HepG2 (cell line): ENCODE measurements around the gene TUBA3C. TPM values are rescaled to one million over a fixed set of nuclear protein-coding genes. Genes with fewer than 3 reads are reported as not detected.

ENCODE experiments used
- ATAC-seq: fragments of 200-7000 bp; cut with Tn5 transposase; 3 replicates; pipeline ENCODE4 v1.9.1; 2020; ENCODE audit warnings: mild to moderate bottlenecking, moderate library complexity
- BruUV-seq: library from RNA; stranded (reverse); fragments of 400-500 nt; replicated peaks from 2 replicates; lab custom pipeline; 2021; lab: Mats Ljungman, UMichigan
- CTCF ChIA-PET: fragments of 300-600 bp; formaldehyde crosslinking; extraction: SDS; loops from one replicate; lab custom pipeline; 2021; ENCODE audit warnings: low total read pairs, inconsistent platforms, low intra/inter-chr PET ratio; lab: Yijun Ruan, JAX
- POLR2A ChIA-PET: fragments of 350-600 bp; sonication (Branson Sonifier 250); formaldehyde crosslinking; loops from one replicate; lab custom pipeline; 2020; ENCODE audit warnings: antibody characterized with exemption, inconsistent platforms; lab: Yijun Ruan, JAX
- DNase-seq: peaks from one replicate; pipeline ENCODE4 v3.0.0-alpha.2; 2015; ENCODE audit warnings: low spot score
- FAIRE-seq: peaks from 3 replicates; lab custom pipeline; 2011; peaks lifted over from hg19 to GRCh38; lab: Jason Lieb, UNC
- H2AFZ ChIP-seq: one replicate; pipeline ENCODE4 v1.6.1; 2011; ENCODE audit warnings: low read length, inconsistent platforms
- H3K27ac ChIP-seq: fragments of 300-600 bp; 3 replicates; pipeline ENCODE4 v1.8.0; 2011; ENCODE audit warnings: mixed run types, mild to moderate bottlenecking, mixed read lengths, low read length, inconsistent platforms; ENCODE audit not compliant: insufficient read depth; ENCODE audit errors: extremely low read length
- H3K27me3 ChIP-seq, 2 experiments: fragments of 200-600 bp in 1 of 2; 2 replicates in 1 of 2; 3 replicates in 1 of 2; pipeline versions ENCODE4 v1.6.0 to v1.8.0; 2011; ENCODE audit warnings: low read length in 2 of 2, mild to moderate bottlenecking in 2 of 2, moderate library complexity in 2 of 2, inconsistent platforms in 1 of 2; ENCODE audit not compliant: insufficient read depth in 2 of 2, control insufficient read depth in 1 of 2
- H3K36me3 ChIP-seq, 2 experiments: fragments of 200-600 bp in 1 of 2; replicated peaks in 1 of 2; 2 replicates in 1 of 2; 3 replicates in 1 of 2; pipeline versions ENCODE4 v1.5.1 to v1.8.0; 2011; ENCODE audit warnings: low read length in 2 of 2, inconsistent platforms in 1 of 2; ENCODE audit not compliant: insufficient read depth in 2 of 2, control insufficient read depth in 1 of 2
- H3K4me1 ChIP-seq: 2 replicates; pipeline ENCODE4 v1.5.1; 2012; ENCODE audit warnings: low read length, inconsistent platforms; ENCODE audit not compliant: insufficient read depth
- H3K4me2 ChIP-seq: 2 replicates; pipeline ENCODE4 v1.6.0; 2011; ENCODE audit warnings: low read depth, low read length, inconsistent platforms
- H3K4me3 ChIP-seq, 3 experiments: fragments of 200-600 bp in 1 of 3; sonication (generic), shearing (Covaris generic) in 1 of 3; replicated peaks in 1 of 3; 2 replicates each; pipeline ENCODE4 v1.5.1; 2011 to 2016; ENCODE audit warnings: low read length in 3 of 3, inconsistent platforms in 2 of 3, low read depth in 2 of 3, mild to moderate bottlenecking in 2 of 3, control low read depth in 1 of 3, mixed read lengths in 1 of 3; ENCODE audit not compliant: insufficient read depth in 1 of 3
- H3K79me2 ChIP-seq: one replicate; pipeline ENCODE4 v1.6.1; 2011; ENCODE audit warnings: low read length, inconsistent platforms; ENCODE audit not compliant: insufficient read depth
- H3K9ac ChIP-seq: 2 replicates; pipeline ENCODE4 v1.6.0; 2011; ENCODE audit warnings: mild to moderate bottlenecking, low read depth, low read length, inconsistent platforms; ENCODE audit not compliant: insufficient read depth
- H3K9me3 ChIP-seq: 2 replicates; pipeline ENCODE4 v1.5.1; 2012; ENCODE audit warnings: mild to moderate bottlenecking, low read length
- H4K20me1 ChIP-seq: 2 replicates; pipeline ENCODE4 v1.6.0; 2011; ENCODE audit warnings: inconsistent platforms, mild to moderate bottlenecking, low read length, moderate library complexity; ENCODE audit not compliant: insufficient read depth
- CBX5 ChIP-seq: sonication (generic); formaldehyde crosslinking; IDR thresholded peaks from 2 replicates; pipeline ENCODE4 v1.4.0; 2020; ENCODE audit warnings: missing genetic modification reagents, borderline replicate concordance
- CCDC6 ChIP-seq: sonication (generic); formaldehyde crosslinking; IDR thresholded peaks from 2 replicates; pipeline ENCODE4 v1.8.1; 2022; ENCODE audit warnings: mild to moderate bottlenecking, missing genetic modification reagents, moderate library complexity
- MAFK ChIP-seq, 2 experiments: IDR thresholded peaks in 1 of 2; conservative IDR thresholded peaks in 1 of 2; 2 replicates each; pipeline ENCODE4 v1.6.1; 2011; ENCODE audit warnings: improper control_type of control experiment in 2 of 2, low read length in 2 of 2
- TEAD2 ChIP-seq: sonication (generic); formaldehyde crosslinking; IDR thresholded peaks from 2 replicates; pipeline ENCODE4 v1.9.0; 2021; ENCODE audit warnings: missing genetic modification reagents
- ZBTB38 ChIP-seq: sonication (generic); formaldehyde crosslinking; IDR thresholded peaks from 2 replicates; pipeline ENCODE4 v1.5.1; 2020; ENCODE audit warnings: mild to moderate bottlenecking, missing genetic modification reagents
- ZNF138 ChIP-seq: sonication (generic); formaldehyde crosslinking; IDR thresholded peaks from 2 replicates; pipeline ENCODE4 v1.5.0; 2020; ENCODE audit warnings: mild to moderate bottlenecking, low read depth, missing genetic modification reagents
- ZSCAN31 ChIP-seq: sonication (generic); formaldehyde crosslinking; IDR thresholded peaks from 2 replicates; pipeline ENCODE4 v1.5.0; 2020; ENCODE audit warnings: low read depth, mild to moderate bottlenecking, missing genetic modification reagents
- WGBS: methylation state at CpG from one replicate; pipeline ENCODE4 v1.1.6; 2017; ENCODE audit warnings: low lambda C conversion rate; 5-methylcytosine and 5-hydroxymethylcytosine counted together
- in situ Hi-C: cut with HindIII; loops from 2 replicates; pipeline ENCODE4 v1.10.0; 2017; ENCODE audit warnings: low pct_unique_long_range_greater_than_20kb; ENCODE audit not compliant: extremely low pct_ligation_motif_present
- intact Hi-C: fragments of 100-400 bp; cut with micrococcal nuclease; formaldehyde crosslinking; loops from one replicate; pipeline ENCODE4 v1.10.0; 2022; ENCODE audit not compliant: unreplicated experiment
- polyA plus RNA-seq, 8 experiments: library from polyadenylated mRNA; depleted of rRNA in 3 of 8; stranded (reverse) in 7 of 8; unstranded in 1 of 8; fragments of >200 nt; fragmentation: Illumina TruSeq in 4 of 8; extraction: Trizol in 4 of 8; gene quantifications; 2 replicates each; pipeline versions ENCODE4 v1.2.1 to v1.2.3, GENCODE V29; 2011 to 2016; ENCODE audit warnings: low read depth in 4 of 8, missing spikeins in 1 of 8, mixed read lengths in 1 of 8; ENCODE audit not compliant: insufficient read depth in 1 of 8
- total RNA-seq, 5 experiments: library from RNA; depleted of rRNA; stranded (reverse); fragments of >200 nt; fragmentation: Illumina TruSeq; extraction: Trizol; gene quantifications; 2 replicates each; pipeline ENCODE4 v1.2.3, GENCODE V29; 2016; ENCODE audit warnings: low read depth in 1 of 5
- TF ChIP-seq, protein P1 (sequence below): sonication (generic); formaldehyde crosslinking; IDR thresholded peaks from 2 replicates; pipeline ENCODE4 v1.5.0; 2020; ENCODE audit warnings: missing genetic modification reagents
- TF ChIP-seq, protein P2 (sequence below): sonication (generic); formaldehyde crosslinking; conservative IDR thresholded peaks from 2 replicates; pipeline ENCODE4 v1.8.0; 2022; ENCODE audit warnings: missing genetic modification reagents

TUBA3C gene
- total and polyA plus RNA-seq, 2 of the 13 experiments (the other 11 are each of a cell fraction or from before 2014, with no cell fraction given) = not detected

DNA sequence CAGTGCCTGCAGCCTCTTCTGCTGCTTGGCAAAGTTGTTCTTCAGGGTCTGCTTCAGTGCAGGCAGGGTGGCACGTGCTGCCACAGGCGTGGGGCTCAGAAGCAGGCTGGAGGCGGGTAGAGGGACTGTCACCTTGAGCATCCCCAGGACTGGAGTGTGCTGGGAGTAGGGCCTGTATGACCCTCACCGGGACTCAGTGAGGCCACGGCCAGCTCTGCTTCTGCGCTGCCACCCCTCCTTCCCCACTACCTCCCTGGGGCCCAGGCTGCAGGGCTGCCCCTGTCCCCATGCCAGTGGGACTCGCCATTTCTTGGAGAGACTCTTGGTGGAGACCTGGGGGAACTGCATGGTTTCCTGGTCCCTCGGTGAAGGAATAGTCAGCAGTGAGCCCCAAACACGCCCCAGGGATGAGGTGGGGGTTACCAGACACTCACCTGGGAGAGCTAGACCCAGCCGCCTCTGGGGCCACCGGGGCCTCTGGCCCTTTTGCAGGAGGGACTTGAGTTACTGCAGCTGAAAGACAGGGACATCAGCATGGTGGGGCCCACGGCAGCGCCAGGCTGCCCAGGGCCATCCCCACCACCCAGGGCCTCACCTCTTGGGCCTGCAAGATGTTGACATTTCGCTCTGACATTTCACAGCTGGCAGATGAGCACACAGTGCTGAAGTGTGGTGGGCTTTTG, 29.9 kb downstream of the TUBA3C start:
- Histone ChIP-seq H3K9ac (no peak overlapping the region), H3K9me3 (peaks cover 8% of the 10 kb centered on the region), H3K4me2 (no peak overlapping the region), H3K36me3 (no peaks in the 10 kb centered on the region), H3K79me2 (no peaks in the 10 kb centered on the region), H4K20me1 (no peaks in the 10 kb centered on the region), H2AFZ (no peak overlapping the region), H3K27me3 (no peaks in the 10 kb centered on the region), H3K4me3 (no peak overlapping the region), H3K27ac (no peak overlapping the region), H3K4me1 (no peaks in the 10 kb centered on the region)
- intact Hi-C loops = no loop called here
- ChIA-PET POLR2A (no interaction called here), CTCF (no interaction called here)
- in situ Hi-C loops = loop anchor here (10.0 kb wide), 1 partner anchor 443 kb away; no protein-coding TSS in a partner anchor
- 0% methylated on average over 3 of the region's 14 CpGs for WGBS
- TF ChIP-seq TEAD2 (CRISPR knock-in tag) = no peak
- TF ChIP-seq ZBTB38 (CRISPR knock-in tag) = no peak
- TF ChIP-seq, protein P1, sequence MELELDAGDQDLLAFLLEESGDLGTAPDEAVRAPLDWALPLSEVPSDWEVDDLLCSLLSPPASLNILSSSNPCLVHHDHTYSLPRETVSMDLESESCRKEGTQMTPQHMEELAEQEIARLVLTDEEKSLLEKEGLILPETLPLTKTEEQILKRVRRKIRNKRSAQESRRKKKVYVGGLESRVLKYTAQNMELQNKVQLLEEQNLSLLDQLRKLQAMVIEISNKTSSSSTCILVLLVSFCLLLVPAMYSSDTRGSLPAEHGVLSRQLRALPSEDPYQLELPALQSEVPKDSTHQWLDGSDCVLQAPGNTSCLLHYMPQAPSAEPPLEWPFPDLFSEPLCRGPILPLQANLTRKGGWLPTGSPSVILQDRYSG (CRISPR knock-in tag) = no peak
- TF ChIP-seq, protein P2, sequence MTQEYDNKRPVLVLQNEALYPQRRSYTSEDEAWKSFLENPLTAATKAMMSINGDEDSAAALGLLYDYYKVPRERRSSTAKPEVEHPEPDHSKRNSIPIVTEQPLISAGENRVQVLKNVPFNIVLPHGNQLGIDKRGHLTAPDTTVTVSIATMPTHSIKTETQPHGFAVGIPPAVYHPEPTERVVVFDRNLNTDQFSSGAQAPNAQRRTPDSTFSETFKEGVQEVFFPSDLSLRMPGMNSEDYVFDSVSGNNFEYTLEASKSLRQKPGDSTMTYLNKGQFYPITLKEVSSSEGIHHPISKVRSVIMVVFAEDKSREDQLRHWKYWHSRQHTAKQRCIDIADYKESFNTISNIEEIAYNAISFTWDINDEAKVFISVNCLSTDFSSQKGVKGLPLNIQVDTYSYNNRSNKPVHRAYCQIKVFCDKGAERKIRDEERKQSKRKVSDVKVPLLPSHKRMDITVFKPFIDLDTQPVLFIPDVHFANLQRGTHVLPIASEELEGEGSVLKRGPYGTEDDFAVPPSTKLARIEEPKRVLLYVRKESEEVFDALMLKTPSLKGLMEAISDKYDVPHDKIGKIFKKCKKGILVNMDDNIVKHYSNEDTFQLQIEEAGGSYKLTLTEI (CRISPR knock-in tag) = no peak
- TF ChIP-seq CBX5 (CRISPR knock-in tag) = no peak
- no peak for TF ChIP-seq CCDC6 (CRISPR knock-in tag)
- no peak for TF ChIP-seq ZSCAN31 (CRISPR knock-in tag)
- no peak for TF ChIP-seq MAFK (conservative IDR thresholded peaks at IDR 0.05 in 1 of 2, IDR thresholded peaks at IDR 0.05 in 1 of 2; ENCODE audit: low read length in 2 of 2)
- TF ChIP-seq ZNF138 (CRISPR knock-in tag) = no peak
- no TSS peak for BruUV-seq
- ATAC-seq (no peak), FAIRE-seq (no peak), DNase-seq (no peak)
